ENCODE data around the gene OLAH.

OLAH gene

GRCh38 chr10:15072358-15072757 lies 28.6 kb downstream of the OLAH start:
- Histone ChIP-seq H3K9me3 (ENCODE audit: control insufficient read depth, low read length) (no peaks in the 10 kb centered on the region), H3K27me3 (replicated peaks; ENCODE audit: control insufficient read depth, insufficient read depth, low read length) (no peaks in the 10 kb centered on the region), H3K4me3 (ENCODE audit: low read length) (no peak overlapping the region), H3K36me3 (ENCODE audit: control insufficient read depth, insufficient read depth, low read length, severe bottlenecking) (no peaks in the 10 kb centered on the region), H3K9ac (ENCODE audit: low read length) (no peak overlapping the region), H3K4me1 (ENCODE audit: control insufficient read depth, insufficient read depth, low read length) (peaks cover 5% of the 10 kb centered on the region)
- no peak for DNase-seq (ENCODE audit: low read depth)

DNA sequence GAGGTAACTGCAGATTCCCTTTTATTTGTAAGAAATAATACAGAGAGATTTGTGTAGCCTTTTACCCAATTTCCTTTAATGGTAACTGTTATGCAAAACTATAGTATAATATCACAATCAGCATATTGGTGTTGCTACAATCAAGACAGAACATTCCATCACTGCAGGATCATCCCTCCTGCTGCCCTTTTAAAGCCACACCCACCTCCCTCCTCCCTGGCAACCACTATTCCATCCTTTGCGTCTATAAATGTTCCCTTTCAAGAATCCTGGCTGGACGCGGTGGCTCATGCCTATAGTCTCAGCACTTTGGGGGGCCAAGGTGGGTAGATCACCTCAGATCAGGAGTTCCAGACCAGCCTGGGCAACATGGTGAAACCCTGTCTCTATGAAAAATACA lies 31.7 kb downstream of the OLAH start:
- no peak for DNase-seq (ENCODE audit: low read depth)
- no peaks in the 10 kb centered on the region for H3K36me3 ChIP-seq (ENCODE audit: control insufficient read depth, insufficient read depth, low read length, severe bottlenecking)
- H3K9me3 ChIP-seq (ENCODE audit: control insufficient read depth, low read length): no peaks in the 10 kb centered on the region
- no peak overlapping the region for H3K9ac ChIP-seq (ENCODE audit: low read length)
- no peaks in the 10 kb centered on the region for H3K27me3 ChIP-seq (replicated peaks; ENCODE audit: control insufficient read depth, insufficient read depth, low read length)
- no peaks in the 10 kb centered on the region for H3K4me1 ChIP-seq (ENCODE audit: control insufficient read depth, insufficient read depth, low read length)
- H3K4me3 ChIP-seq (ENCODE audit: low read length): no peak overlapping the region

DNA sequence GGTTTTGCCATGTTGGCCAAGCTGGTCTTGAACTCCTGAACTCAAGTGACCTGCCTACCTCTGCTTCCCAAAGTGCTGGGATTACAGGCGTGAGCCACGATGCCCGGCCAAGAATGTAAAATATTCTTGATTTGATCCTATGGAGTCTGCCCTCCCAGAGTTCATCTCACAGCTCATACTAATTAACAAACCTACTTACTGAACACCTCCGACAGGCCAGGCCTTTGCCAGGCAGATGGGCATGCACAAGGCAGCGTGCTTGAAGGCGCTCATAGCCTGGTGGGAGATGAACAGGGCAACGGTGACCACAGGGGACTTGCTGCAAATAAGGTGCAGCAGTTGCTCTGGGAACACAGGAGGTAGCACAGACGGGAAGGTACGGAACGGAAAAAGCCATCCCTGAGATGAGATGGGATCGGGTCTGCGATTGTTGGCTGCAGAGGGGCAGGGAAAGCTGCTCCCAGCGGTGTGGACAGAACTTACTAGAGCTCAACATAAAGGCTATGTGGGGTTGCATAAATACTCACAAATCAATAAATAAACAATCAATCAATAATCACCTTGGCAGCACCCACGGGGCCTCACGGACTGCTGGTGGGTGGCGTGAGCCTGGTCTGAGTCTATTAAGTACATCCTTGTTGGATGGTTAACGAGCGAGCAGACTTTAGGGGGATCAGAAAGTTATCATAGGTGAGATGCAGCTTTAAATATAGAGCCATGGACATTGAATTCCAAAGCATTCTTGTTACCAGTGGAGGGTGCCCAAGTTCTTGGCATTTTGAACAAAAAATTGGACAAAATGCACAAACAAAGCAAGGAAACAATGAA lies 40.1 kb downstream of the OLAH start:
- peak overlapping the region; percentile 82 for H3K4me3 ChIP-seq (ENCODE audit: low read length)

GRCh38 chr10:15084502-15084922 lies 40.8 kb downstream of the OLAH start:
- Histone ChIP-seq H3K4me3 (ENCODE audit: low read length) (peak overlapping the region; percentile 82), H3K9ac (ENCODE audit: low read length) (peak overlapping the region; percentile 85), H3K9me3 (ENCODE audit: control insufficient read depth, low read length) (no peaks in the 10 kb centered on the region), H3K27me3 (replicated peaks; ENCODE audit: control insufficient read depth, insufficient read depth, low read length) (no peaks in the 10 kb centered on the region), H3K36me3 (ENCODE audit: control insufficient read depth, insufficient read depth, low read length, severe bottlenecking) (no peaks in the 10 kb centered on the region), H3K4me1 (ENCODE audit: control insufficient read depth, insufficient read depth, low read length) (peaks cover 14% of the 10 kb centered on the region)
- DNase-seq (ENCODE audit: low read depth): peak; percentile 95

More for the DNA sequence above, 40.1 kb downstream of the OLAH start:
- Histone ChIP-seq H3K4me1 (ENCODE audit: control insufficient read depth, insufficient read depth, low read length) (peaks cover 14% of the 10 kb centered on the region), H3K27me3 (replicated peaks; ENCODE audit: control insufficient read depth, insufficient read depth, low read length) (no peaks in the 10 kb centered on the region), H3K9ac (ENCODE audit: low read length) (peak overlapping the region; percentile 85), H3K9me3 (ENCODE audit: control insufficient read depth, low read length) (no peaks in the 10 kb centered on the region), H3K36me3 (ENCODE audit: control insufficient read depth, insufficient read depth, low read length, severe bottlenecking) (no peaks in the 10 kb centered on the region)
- no peak for DNase-seq (ENCODE audit: low read depth)

DNA sequence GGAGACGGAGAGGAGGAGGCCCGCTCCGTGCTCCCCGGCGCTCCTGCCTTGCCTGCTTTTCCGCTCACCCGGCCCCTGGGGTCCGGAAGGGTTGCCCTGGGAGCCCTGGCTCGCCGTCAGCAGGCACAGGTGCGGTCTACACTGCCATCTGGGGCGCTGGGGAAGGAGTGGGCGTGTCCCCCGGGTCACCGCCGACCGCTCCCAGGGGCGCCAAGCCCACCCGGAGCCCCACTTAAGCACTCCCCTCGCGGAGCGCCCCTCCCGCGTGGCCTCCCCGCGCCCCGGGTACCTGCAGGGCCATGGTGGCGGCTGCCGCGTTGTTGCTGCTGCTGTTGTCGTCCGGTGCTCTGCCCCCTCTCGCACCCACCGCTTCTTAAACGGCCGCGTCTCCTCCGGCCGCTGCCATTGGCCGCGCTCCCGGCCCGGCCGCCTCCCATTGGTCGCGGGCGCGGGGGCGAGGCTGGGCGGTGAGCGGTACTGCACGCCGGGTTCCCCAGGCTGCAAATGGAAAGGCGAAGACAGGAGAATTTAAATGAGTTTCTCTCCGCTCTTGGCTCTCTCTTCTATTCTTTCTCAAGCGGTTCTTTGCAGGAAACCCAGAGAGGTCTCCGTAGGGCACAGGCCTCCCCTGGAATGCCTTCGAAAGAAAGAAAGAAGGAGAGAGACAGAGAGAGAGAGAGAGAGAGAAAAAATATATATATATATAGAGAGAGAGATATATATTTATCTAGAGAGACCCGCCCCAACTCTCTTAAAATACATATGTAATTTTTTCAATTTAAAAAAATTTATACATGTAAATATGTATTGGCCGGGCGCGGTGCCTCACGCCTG lies 44.9 kb downstream of the OLAH start, which contains the start of gene ACBD7:
Gene ACBD7 (minus strand): TSS at position 349 of the 834 bp plus-strand sequence. CDS start 48 bp downstream, at position 301.
- Histone ChIP-seq H3K9ac (ENCODE audit: low read length) (peak within 1 kb of the TSS; percentile 39), H3K9me3 (ENCODE audit: control insufficient read depth, low read length) (no peaks in the 10 kb centered on the region), H3K4me1 (ENCODE audit: control insufficient read depth, insufficient read depth, low read length) (peaks cover 13% of the 10 kb centered on the region), H3K36me3 (ENCODE audit: control insufficient read depth, insufficient read depth, low read length, severe bottlenecking) (no peaks in the 10 kb centered on the region), H3K27me3 (replicated peaks; ENCODE audit: control insufficient read depth, insufficient read depth, low read length) (no peaks in the 10 kb centered on the region), H3K4me3 (ENCODE audit: low read length) (peak within 1 kb of the TSS; percentile 81)
- DNase-seq (ENCODE audit: low read depth): peak; percentile 95

DNA sequence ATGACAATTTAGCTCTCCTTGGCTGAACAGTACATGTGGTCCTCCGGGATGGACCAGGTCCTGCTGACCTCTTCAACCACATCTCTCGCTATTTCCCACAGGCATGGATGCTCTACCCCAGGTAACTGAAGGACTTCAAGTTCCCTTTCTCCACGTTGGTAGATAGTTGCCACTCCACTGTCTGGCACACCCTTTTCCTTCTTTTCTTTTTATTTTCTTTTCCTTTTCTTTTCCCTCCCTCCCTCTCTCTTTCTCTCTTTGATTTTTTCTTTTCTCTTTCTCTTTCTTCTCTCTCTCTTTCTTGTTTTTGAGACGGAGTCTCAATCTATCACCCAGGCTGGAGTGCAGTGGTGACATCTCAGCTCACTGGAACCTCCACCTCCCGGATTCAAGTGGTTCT lies 47.7 kb downstream of the OLAH start:
- H3K36me3 ChIP-seq (ENCODE audit: control insufficient read depth, insufficient read depth, low read length, severe bottlenecking): no peaks in the 10 kb centered on the region
- peaks cover 3% of the 10 kb centered on the region for H3K4me1 ChIP-seq (ENCODE audit: control insufficient read depth, insufficient read depth, low read length)
- H3K27me3 ChIP-seq (replicated peaks; ENCODE audit: control insufficient read depth, insufficient read depth, low read length): no peaks in the 10 kb centered on the region
- DNase-seq (ENCODE audit: low read depth): no peak
- no peak overlapping the region for H3K9ac ChIP-seq (ENCODE audit: low read length)
- no peak overlapping the region for H3K4me3 ChIP-seq (ENCODE audit: low read length)
- H3K9me3 ChIP-seq (ENCODE audit: control insufficient read depth, low read length): no peaks in the 10 kb centered on the region

DNA sequence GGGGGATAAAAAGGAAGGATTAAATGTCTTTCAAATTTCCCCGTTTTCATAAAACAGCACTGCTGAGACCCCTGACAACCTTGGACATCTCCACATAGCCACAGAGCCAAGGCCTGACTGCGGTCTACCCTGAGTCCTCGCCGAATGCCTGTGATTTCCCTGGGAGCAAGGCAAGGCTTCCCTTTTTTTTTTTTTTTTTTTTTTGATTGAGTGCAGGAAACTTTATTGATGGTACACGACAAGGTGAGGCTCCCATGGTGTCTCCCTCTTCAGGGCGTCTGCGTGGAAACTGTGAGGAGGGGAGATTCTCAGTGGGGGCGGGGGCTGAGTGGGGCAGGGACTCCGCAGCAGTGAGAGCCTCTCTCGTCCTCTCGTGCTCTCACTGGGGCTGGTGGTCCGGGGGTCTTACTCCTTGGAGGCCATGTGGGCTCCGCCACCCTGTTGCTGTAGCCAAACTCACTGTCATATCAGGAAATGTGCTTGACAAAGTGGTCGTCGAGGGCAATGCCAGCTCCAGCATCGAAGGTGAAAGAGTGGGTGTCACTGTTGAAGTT lies 49.2 kb downstream of the OLAH start:
- no peak for DNase-seq (ENCODE audit: low read depth)
- Histone ChIP-seq H3K4me3 (ENCODE audit: low read length) (no peak overlapping the region), H3K27me3 (replicated peaks; ENCODE audit: control insufficient read depth, insufficient read depth, low read length) (no peaks in the 10 kb centered on the region), H3K4me1 (ENCODE audit: control insufficient read depth, insufficient read depth, low read length) (peaks cover 5% of the 10 kb centered on the region), H3K36me3 (ENCODE audit: control insufficient read depth, insufficient read depth, low read length, severe bottlenecking) (no peaks in the 10 kb centered on the region), H3K9me3 (ENCODE audit: control insufficient read depth, low read length) (no peaks in the 10 kb centered on the region), H3K9ac (ENCODE audit: low read length) (no peak overlapping the region)

DNA sequence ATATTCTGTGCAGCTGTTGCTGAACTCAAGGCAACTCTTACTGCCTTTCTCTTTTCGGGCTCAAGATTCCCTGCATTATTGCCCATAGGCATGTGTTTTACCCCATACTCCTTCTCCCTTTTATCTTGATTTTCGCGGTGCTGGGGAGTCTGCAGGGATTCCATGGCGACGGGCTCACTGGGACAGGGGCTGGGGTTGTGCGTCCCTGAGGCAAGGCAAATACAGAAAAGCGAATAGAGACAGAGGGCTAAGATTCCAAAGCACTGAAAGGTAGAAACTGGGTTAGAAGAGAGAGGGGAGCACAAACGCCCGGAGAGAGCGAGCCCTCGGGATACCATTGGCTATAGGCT lies 52.9 kb downstream of the OLAH start:
- DNase-seq (ENCODE audit: low read depth): no peak
- H3K27me3 ChIP-seq (replicated peaks; ENCODE audit: control insufficient read depth, insufficient read depth, low read length): no peaks in the 10 kb centered on the region
- H3K4me3 ChIP-seq (ENCODE audit: low read length): peak overlapping the region; percentile 85
- peaks cover 3% of the 10 kb centered on the region for H3K36me3 ChIP-seq (ENCODE audit: control insufficient read depth, insufficient read depth, low read length, severe bottlenecking)
- peaks cover 18% of the 10 kb centered on the region for H3K4me1 ChIP-seq (ENCODE audit: control insufficient read depth, insufficient read depth, low read length)
- peak overlapping the region; percentile 92 for H3K9ac ChIP-seq (ENCODE audit: low read length)
- no peaks in the 10 kb centered on the region for H3K9me3 ChIP-seq (ENCODE audit: control insufficient read depth, low read length)

DNA sequence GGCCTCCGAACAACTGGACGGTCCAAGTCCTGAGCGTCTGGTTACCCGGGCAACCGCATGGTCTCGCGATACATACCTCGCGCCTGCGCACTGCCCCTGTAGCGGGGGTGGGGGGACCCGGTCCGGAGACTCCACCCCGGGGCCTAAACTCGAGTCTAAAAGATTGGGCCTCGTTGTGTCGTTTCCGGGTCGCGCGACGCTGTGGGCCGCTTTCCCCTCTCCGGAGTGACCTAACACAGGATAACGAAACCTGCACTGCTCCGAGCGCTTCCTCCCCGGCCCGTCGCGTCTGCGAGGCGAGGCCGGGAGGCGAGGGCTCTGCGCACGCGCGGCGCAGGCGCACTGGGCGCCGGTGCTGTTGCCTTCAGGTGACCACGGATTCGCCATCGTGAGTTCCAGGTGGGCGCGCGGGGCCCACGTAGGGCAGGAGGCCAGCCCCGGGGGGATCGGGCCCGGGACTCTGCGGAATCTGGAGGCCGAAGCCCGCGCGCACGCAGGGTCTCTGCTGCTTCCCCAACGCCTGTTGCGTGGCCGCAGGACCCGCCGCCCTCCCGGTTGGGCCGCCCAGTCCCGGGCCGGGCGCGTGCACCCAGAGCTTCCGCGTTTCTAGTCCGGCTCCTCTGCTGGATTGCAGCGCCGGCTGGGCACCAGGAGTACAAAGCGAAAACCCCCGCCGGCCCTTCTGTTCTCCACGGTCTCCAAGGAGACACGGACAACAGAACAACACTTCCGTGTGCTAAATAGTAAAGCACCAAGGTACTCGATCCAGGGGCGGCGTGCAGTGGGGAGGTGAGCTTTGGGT lies 53.5 kb downstream of the OLAH start, which contains the start of gene RPP38:
Gene RPP38 (plus strand): TSS at position 345 of the 802 bp plus-strand sequence. CDS start 5,960 bp downstream, outside the sequence.
- H3K4me1 ChIP-seq (ENCODE audit: control insufficient read depth, insufficient read depth, low read length): peaks cover 18% of the 10 kb centered on the region
- no peaks in the 10 kb centered on the region for H3K9me3 ChIP-seq (ENCODE audit: control insufficient read depth, low read length)
- H3K9ac ChIP-seq (ENCODE audit: low read length): peak within 1 kb of the TSS; percentile 92
- no peaks in the 10 kb centered on the region for H3K27me3 ChIP-seq (replicated peaks; ENCODE audit: control insufficient read depth, insufficient read depth, low read length)
- peaks cover 7% of the 10 kb centered on the region for H3K36me3 ChIP-seq (ENCODE audit: control insufficient read depth, insufficient read depth, low read length, severe bottlenecking)
- peak; percentile 98 for DNase-seq (ENCODE audit: low read depth)
- H3K4me3 ChIP-seq (ENCODE audit: low read length): peak within 1 kb of the TSS; percentile 85

DNA sequence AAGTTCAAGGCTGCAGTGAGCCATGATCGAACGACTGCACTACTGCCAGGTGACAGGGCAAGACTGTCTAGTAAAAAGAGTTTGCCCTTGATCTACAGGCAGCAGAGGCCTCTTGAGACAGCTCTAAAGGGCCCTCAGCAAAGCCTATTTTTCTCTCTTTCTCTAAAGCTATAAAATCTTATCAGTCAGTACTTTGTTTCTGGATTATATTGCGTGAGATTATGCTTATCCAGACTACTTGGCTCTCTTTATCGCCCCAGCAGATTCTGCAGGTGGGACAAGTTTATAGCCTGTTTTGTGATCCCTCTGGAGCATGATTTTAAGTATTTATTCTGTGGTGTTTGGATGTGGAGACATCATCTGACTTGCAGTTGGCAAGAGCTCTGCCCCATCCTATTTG lies 56.1 kb downstream of the OLAH start:
- no peak for DNase-seq (ENCODE audit: low read depth)
- H3K36me3 ChIP-seq (ENCODE audit: control insufficient read depth, insufficient read depth, low read length, severe bottlenecking): peaks cover 32% of the 10 kb centered on the region
- H3K9ac ChIP-seq (ENCODE audit: low read length): no peak overlapping the region
- H3K27me3 ChIP-seq (replicated peaks; ENCODE audit: control insufficient read depth, insufficient read depth, low read length): no peaks in the 10 kb centered on the region
- peaks cover 18% of the 10 kb centered on the region for H3K4me1 ChIP-seq (ENCODE audit: control insufficient read depth, insufficient read depth, low read length)
- no peaks in the 10 kb centered on the region for H3K9me3 ChIP-seq (ENCODE audit: control insufficient read depth, low read length)
- H3K4me3 ChIP-seq (ENCODE audit: low read length): no peak overlapping the region
